EL (cell line): ENCODE results near the gene RPL28.
A peak's percentile ranks its signal among the peaks of the same experiment; 100 is the strongest.

ENCODE experiments used
- DNase-seq: peaks from one replicate; pipeline ENCODE4 v3.0.0-alpha.2; 2016

RPL28 gene

DNA sequence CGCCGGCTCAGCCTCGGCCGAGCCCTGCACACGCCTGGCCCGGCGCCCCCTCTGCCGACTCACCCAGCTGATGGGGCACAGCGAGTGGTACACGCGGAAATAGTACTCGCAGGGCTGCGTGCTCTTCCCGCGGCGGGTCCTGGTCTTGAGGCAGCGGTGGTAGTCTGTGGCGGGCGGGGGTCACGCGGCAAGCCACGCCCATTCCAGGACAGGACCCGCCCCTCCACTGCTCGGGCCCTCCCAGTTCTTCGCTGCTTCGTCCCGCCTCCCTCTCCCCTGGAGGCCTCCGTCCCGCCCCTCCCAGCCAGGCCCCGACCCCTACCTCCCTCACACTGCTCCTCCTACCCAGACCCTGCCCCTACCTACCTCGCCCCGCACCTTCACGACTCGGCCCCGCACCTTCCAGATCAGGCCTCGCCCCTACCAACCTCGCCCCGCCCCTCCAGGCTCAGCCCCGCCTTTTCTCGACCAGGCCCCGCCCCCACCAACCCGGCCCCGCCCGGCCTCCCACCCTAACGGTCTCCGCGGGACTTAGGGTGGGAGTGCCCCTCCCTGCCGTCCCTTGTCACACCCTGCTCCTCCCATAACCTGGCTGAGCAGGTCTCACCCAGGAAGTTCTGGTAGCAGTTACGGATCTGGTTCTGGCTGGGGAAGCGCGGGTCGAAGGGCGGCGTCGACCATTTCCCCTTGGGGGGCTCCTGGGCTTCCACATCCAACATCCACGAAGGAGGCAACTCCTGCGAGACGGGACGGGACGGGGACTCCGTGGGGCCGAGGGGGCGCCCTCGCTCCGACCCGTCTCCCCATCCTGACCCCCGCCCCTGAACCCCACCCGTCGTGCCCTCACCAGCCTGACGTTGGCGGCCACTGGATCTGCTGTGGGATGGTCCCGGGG, 31.7 kb upstream of the RPL28 start:
- DNase-seq = peak; percentile 54

DNA sequence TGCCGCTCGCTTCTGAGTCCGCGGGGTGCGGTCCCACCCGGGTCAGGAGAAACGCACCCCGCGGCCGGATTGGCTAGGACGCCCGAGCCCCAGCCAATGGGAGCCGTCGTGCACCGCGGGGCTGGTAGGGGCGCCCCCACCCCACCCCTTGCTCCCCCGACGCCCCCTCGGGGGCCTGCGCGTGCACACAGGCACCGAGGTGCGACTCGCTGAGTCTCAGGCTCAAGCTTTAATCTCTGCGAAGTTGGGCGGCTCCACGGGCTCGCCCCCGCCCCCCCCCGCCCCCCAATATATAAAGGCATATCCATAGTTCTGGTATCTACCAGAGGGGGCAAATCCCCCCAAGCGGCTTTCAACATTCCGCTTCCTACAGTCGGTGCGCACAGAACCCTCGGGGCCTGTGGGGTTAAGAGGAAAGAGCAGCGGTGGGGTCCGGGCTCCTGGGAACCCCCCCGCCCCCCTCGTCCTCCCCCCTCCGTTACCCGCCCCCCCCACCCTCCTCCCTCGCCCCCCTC, 31.0 kb upstream of the RPL28 start, which contains the start of gene COX6B2:
TSS of gene COX6B2 (minus strand) at position 22 of the 515 bp plus-strand sequence. CDS start 198 bp downstream, outside the sequence.
- no peak for DNase-seq

DNA sequence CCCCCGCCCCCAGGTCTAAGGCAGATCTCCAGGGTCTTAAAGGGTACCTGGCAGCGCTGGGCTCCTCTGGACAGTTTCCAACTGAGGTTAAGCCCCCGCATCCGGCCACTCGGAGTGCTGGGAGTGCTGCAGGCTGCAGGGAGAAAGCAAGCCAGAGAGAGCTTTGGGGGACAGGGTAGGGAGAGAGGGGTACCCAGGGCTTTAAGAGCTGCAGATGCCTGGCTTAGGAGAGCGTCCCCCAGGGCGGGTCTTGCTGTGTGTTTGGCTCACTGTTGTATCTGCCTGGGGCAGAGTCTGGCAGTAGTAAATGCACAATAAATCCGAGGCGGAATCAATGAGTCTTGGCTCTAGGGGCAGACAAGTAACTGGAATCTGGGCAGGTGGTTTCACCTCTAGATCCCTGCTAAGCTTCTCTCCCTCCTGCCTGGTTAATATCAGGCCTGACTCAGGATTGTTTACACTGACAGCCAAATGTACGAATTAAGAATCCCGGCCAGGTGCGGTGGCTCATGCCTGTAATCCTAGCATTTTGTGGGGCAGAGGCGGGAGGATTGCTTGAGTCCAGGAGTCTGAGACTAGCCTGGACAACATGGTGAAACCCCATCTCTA, 30.4 kb upstream of the RPL28 start:
- DNase-seq = no peak

DNA sequence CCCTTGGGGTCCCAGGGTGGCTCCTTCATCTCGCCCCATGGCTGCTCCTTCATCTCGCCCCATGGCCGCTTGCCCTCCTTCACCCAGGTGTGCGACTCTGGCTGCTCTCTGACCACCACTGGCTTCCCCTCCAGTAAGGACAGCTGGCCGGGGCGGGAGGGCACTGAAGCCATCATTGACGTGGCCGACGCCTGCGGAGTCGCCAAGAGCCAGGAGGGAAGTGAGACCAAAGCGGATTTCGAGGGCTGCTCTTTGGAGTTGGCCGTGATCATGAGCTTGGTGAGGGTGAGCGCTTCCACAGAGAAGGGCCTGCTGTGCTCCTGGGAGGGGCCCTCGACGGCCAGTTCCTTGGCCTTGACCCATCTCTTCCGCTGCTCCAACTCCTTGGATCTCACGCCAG, 27.2 kb upstream of the RPL28 start:
- no peak for DNase-seq

DNA sequence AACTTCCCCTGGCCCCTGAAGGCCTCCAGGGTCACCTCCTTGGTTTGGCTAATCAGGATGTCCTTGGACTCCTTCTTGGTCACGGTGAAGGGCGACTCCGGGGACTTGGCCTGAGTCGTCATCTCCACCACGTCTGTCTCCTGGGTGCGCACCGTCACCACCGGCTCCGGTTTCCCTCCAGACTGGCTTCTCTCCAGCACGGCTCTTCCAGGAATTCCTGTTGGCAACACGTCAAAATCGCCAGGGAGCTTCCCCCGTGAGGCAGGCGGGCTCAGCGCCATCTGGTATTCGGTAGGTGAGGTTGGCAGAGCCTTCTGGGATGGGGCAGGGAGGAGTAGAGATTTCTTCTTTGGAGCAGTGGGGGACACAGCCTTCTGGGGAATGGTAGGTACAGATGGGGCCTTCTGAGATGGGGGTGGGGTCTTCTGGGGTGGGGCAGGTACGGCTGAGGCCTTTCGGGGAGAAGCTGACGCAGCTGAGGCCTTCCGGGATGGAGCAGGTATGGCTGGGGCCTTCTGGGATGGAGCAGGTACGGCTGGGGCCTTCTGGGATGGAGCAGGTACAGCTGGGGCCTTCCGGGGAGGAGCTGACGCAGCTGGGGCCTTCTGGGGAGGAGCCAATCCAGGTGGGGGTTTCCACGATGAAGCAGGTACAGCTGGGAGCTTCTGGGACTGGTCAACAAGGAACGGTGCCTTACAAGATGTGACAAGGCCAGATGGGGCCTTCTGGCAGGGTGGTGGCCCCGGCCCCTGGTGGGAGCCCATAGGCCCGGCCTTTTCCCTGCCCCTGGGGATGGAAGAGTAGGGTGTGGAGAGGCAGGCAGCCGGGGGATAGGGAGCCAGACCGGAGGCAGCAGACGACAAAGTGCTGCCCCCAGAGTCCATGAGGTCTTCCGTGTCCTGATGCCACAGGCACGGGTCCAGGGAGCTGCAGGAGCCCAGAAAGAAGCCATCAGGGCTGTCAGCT, 26.5 kb upstream of the RPL28 start:
- no peak for DNase-seq

DNA sequence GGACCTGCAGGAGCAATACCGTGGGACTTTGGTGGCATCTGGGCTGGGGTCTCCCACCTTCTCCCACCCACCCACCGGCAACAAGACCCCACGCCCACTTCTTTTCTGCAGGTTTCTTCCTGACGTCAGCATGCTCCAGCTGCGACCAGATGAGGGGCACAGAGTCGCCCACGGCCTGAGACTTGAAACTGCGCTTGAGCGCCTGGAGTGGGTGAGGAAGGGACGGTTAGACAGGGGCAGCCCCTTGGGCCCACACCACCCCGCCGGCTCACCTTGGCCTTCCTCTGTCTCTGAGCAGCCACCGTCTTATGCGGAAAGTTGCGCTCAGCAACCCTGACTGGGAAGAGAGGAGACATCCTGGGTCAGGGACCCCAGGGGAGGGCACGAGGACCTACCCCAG, 24.8 kb upstream of the RPL28 start:
- no peak for DNase-seq

DNA sequence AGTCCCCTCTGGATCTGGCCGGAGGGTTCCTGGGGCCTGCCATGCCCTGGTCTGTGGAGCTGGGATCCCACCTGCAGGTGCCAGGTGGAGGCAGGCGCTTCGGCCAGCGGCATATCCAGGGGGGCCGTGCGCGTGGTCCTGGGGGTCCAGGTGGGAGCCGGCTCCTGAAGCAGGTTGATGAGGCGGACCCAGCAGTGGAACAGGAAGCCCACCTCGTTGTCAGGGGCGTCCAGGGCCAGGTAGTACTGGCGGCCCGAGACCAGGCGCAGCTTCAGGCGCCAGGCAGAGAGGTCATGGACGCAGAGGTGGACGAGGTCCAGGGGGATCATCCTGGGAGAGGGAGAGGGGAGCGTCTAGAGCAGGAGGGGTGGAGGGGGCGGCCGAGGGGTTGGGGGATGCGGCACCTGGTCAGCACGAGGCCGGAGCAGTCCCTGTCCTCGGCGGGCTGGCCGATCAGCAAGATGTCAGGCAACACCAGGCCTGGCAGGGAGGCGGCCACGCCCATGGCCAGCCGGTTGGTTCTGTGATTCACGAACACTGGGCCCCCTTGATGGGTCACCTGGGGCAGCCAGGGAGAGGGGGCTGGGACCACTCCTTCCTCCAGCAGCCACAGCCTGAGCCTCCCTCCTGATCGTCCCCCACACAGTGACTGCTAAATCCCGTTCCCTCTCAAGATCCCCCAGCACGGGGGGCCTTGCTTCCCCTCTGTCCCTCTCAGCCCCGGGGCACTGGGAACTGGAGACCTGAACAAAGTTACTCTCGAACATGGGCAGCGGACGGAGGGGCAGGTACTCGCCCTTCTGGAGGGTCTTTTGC, 23.4 kb upstream of the RPL28 start:
- DNase-seq = no peak

DNA sequence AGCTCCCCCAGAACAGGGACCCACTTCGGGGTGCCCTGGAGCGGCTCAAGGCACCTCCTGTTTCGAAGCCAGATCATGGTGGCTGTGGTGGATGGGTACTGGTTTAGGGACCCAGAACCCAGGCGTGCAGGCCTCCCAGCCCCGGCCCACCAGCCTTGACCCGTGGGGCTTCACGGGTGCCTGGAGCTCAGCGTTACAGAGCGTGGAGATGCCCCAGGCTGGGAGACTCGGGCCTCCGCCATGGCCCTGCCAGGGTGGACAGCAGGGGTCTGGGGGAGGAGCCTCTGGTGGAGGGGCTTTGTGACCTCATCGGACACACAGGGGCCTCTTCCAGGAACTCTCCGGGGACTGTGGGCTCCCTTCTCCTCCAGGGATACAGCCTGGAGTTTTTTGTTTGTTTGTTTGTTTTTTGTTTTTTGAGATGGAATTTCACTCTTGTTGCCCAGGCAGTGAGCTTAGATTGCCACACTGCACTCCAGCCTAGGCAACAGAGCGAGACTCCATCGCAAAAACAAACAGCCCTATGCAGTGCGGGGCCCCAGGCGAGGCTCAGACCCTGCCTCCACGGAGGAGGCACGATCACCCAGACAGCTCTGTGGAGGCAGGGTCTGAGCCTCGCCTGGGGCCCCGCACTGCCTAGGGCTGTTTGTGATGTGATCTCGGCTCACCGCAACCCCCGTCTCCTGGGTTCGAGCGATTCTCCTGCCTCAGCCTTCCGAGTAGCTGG, 22.6 kb upstream of the RPL28 start, which contains the start of gene GARIN5B:
TSS of gene GARIN5B (minus strand) at position 271 of the 727 bp plus-strand sequence. CDS start at position 77, 194 bp downstream.
- no peak for DNase-seq

DNA sequence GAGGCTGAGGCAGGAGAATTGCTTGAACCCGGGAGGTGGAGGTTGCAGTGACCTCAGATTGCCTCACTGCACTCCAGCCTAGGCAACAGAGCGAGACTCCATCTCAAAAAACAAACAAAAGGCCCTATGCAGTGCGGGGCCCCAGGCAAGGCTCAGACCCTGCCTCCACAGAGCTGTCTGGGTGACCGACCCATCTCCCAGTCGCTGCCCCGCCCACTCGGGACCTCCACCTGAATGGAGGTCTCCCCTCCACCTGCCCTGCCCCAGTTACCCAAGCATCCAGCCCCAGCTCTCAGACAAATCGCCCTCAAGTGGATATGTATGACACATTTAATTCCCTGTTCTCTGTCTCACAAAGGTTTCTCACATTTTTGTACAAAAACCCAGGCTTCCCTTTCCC, 20.5 kb upstream of the RPL28 start:
- no peak for DNase-seq

DNA sequence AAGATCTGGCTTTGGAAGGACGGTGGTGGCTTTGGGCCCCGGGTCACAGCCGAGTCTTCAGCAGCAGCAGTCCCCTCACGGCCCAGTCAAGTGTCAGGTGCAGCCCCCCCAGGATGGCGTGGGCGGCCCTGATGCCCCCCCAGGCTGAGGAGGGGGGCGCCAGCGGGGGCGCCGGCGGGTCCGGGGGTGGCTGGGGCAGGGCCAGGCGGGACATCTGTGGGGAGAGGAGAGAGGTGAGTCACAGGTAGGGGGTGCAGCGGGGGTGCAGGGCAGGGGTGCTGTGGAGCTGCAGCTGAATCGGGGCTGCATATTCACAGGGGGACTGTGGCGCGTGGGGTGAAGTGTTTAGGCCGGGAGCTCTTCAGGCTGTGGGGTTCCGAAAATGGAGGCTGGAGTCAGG, 19.8 kb upstream of the RPL28 start:
- no peak for DNase-seq

DNA sequence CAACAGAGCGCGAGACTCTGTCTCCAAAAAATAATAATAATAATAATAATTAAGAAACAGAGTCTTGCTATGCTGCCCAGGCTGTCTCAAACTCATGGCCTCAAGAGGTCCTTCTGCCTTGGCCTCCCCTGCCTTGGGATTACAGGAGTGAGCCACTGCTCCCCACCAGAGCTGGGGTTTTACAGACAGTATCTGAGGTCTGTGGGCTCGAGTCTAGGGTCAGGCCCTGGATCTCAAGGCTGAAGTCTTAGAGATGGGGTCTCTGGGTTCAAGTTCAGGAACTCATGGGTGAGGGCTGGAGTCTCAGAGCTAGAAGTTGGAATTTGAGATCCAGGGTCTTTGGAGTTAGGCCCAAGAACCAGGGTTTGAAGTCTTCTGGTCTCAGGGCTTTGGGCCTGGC, 18.9 kb upstream of the RPL28 start:
- DNase-seq = no peak

DNA sequence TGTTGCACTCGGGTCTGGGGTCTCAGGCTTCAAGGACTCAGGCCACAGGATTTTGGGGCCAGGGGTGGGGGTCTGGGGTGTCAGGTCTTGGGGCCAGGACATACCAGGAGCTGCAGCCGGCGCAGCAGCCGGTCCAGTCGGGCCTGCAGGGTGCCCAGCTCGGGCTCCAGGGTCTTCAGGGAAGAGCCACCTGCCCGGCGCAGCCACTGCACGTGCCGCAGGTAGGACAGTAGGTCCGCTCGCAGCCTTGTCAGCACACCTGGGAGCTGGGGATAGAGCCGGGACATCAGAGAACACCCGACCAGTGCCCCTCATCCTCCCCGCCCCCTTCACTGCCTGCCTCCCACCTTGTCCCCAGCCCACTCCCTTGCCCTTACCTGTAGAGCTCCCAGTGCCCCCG, 17.6 kb upstream of the RPL28 start:
- DNase-seq = no peak

DNA sequence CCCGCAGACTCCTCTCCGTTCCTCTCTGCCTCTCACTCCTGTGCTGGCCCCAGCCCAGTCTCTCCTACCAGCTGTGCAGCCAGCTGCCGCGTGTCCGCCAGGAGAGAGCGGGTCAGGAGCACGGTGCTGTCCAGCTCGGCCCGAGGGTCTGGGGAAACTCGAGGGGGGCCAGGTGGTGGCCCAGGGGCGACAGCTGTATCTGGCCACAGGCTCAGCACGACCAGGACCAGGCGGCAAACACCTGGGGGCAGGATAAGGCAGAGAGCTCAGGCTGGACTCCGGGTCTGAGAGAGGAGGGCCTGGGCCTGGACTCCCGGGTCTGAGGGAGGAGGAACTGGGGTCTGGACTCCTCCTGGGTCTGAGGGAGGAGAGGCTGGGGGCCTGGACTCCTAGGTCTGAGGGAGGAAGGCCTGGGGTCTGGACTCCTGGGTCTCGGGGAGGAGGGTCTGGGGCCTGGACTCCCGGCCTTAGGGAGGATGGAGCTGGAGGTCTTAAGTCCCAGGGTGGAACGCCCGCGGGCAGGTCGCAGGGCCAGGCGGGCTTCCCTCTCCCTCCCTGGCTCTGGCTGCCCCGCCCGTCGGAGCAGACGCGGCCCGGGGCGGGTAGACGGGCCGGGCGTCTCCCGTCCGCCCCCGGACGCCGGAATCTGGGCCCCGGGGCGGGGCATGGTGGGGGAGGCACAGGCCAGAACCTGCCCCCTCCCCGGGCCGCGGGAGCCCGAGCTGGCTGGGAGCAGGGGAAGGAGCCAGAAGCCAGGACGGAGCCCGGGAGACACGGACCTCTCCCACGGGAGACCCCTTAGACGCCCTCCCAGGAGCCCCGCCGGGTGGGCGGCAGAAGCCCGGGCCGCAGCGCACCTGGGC, 16.8 kb upstream of the RPL28 start:
- DNase-seq = peak; percentile 78

DNA sequence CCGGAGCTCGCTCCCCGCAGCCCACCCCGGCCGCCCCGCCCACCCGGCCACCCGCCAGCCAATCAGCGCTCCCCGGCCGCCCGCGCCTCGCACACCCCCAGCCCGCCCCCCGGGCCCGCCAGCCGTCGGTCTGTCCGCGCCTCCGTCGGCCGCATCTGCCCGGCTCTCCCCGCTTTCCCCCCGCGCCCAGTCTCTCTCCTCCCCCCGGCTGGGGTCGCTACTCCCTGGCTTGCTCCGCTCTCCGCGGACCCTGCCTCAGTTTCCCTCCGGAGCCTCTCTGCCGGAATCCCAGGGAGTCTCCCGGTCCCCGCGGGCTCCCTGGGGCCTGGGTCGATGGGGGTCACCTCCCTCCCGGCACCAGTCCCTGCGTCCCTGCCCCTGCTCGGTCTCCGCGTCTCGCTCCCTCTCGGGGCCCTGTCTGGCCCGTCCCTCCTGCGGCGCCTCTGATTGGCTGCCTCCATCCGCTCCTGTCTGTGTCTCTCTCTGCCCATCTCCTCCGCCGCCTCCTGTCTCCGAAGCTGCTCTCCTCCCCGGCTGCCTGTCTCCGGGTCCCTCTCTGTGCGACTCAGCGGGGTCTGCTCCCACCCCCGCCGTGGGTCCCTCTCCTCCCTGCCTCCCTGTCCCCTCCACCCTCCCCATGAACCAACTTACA, 16.0 kb upstream of the RPL28 start:
- peak; percentile 89 for DNase-seq

DNA sequence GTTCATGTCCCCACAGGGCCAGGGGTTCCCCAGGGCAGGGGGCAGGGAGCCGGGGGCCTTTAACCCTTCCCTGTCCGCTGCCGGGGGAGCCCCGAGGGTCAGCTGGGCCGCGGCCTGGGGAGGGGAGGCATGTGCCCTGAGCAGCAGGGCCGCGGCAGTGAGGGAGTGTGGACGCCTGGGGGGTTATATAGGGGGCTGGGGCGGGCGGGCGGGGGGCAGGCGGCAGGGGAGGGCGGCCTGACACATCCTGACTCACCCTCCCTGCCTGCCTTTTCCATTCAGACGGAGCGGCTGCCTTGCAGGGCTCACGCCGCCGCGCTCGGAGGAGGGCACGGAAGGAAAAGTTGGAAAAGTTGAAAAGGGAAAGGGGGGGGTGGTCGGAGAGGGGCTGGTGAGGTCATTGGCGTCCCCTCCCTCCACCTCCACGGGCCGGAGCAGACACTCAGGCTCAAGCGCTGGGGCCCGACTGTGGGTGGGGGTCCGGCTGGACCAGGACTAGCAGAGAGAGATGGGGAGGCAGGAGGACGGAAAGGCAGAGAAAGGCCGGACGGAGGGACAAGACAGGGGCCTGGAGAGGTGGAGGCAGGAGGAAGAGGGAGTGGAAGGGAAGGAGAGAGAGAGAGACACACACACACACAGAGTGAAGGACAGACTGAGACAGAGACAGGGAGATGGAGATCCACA, 15.3 kb upstream of the RPL28 start, which contains the start of gene IL11:
TSS of gene IL11 (minus strand) at position 159 of the 684 bp plus-strand sequence. CDS start at position 6, 153 bp downstream.
- peak; percentile 83 for DNase-seq

DNA sequence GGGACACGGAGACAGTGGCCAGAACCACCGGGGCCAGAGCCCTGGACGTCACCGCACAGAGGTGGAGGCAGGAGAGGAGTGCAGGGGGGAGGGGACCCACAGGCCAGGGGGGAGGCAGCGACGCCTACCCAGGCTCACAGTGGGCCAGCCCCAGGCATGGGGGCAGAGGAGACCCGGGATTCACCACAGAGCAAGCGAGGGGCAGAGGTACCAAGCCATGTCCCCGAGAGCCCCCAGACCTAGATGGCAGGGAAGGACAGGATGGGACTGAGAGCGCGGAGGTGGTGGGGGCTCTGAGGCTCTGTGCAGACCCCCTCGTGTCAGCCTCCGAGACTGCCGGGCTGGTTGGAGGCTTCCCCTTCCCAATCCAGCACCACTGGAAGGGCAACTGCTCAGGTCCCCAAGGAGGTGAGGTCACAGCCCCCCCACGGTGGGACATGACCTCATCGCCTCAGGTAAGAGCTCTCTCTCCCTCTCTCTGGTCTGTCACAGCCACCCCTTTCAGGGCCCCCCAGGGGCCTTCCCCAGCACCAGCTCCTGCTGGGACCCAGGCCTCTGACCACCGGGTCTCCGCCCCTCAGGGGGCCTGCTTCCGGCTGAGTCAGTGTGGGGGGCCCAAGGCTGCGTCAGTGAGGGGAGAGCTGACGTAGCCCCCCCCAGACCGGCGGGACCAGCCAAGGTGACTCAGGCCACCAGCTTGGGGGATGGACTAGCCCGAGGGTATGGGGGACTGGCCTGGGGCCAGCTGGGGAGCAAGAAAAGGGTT, 13.2 kb upstream of the RPL28 start:
- DNase-seq = peak; percentile 87

DNA sequence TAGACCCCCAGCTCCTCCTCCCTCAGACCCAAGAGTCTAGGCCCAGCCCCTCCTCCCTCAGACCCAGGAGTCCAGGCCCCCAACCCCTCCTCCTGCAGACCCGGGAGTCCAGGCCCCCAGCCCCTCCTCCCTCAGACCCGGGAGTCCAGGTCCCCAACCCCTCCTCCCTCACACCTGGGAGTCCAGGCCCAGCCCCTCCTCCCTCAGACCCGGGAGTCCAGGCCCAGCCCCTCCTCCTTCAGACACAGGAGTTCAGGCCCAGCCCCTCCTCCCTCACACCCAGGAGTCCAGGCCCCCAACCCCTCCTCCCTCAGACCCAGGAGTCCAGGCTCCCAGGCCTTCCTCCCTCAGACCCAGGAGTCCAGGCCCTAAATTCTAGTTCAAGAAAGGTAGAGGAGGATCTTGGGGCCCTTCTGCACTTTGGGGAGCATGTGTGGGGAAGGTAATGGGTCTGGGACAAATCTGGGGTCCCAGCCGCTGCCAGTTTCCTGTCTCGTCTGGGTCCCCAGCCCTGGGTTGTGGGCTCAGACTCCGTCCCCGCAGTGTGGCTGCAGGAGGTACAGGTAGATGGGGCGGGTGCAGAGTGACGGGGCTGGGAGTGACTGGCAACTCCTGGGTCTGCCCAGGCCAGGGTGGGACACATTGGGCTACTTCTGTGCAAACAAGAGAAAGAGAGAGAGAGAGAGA, 12.3 kb upstream of the RPL28 start:
- DNase-seq = peak; percentile 34
